ENCODE measurements around the gene RPL36.
"Not testable (repeated sequence)": the region's sequence is repeated elsewhere in the genome, so short reads cannot be mapped to it uniquely, and the experiment has no call there.

RPL36 gene

GRCh38 chr19:5691822-5692722, 2.0 kb downstream of the RPL36 start:
- peak in 1 of 2 donors; percentile 15 for DNase-seq

- no peak for DNase-seq
These were observed 2.7 kb downstream of the RPL36 start for GRCh38 chr19:5692723-5693194.

- DNase-seq = no peak
These were observed 3.4 kb downstream of the RPL36 start for GRCh38 chr19:5693195-5694166.

- DNase-seq = no peak
These were observed 4.3 kb downstream of the RPL36 start for GRCh38 chr19:5694167-5694955.

- no peak for DNase-seq
These were observed 5.0 kb downstream of the RPL36 start for GRCh38 chr19:5694956-5695648.

GRCh38 chr19:5695649-5696195, 5.6 kb downstream of the RPL36 start:
- DNase-seq = no peak

- no peak for DNase-seq
These were observed 6.3 kb downstream of the RPL36 start for GRCh38 chr19:5696196-5697021.

- no peak for DNase-seq
These were observed 7.2 kb downstream of the RPL36 start for GRCh38 chr19:5697022-5697889.

GRCh38 chr19:5697890-5698634, 8.0 kb downstream of the RPL36 start:
- DNase-seq = no peak

GRCh38 chr19:5698635-5699422, 8.7 kb downstream of the RPL36 start:
- DNase-seq = no peak

GRCh38 chr19:5700455-5701092, 10.5 kb downstream of the RPL36 start:
- no peak for DNase-seq

GRCh38 chr19:5702053-5702410, 11.9 kb downstream of the RPL36 start:
- DNase-seq = not testable (repeated sequence)

- no peak for DNase-seq
These were observed 14.0 kb downstream of the RPL36 start for GRCh38 chr19:5703819-5704818.

GRCh38 chr19:5705552-5705951, 15.5 kb downstream of the RPL36 start:
- DNase-seq = no peak

- DNase-seq = no peak
These were observed 16.9 kb downstream of the RPL36 start for GRCh38 chr19:5706876-5707573.

Data from inflammatory macrophage (primary cell).